NB4 (cell line): ENCODE results near the gene FAM120A.

Experiments
- DNase-seq: peaks from one replicate; pipeline ENCODE4 v3.0.0; 2010; ENCODE audit warnings: low read depth
- H3K4me3 ChIP-seq: one replicate; pipeline ENCODE4 v1.5.1; 2011; ENCODE audit warnings: mild to moderate bottlenecking, low read depth, low read length, moderate library complexity
- CTCF ChIP-seq: IDR thresholded peaks from one replicate; pipeline ENCODE4 v1.5.1; 2012; ENCODE audit warnings: low read depth, low read length
- MAX ChIP-seq: IDR thresholded peaks from 2 replicates; pipeline ENCODE4 v1.6.1; 2011; ENCODE audit warnings: low read depth, low read length
- MYC ChIP-seq: IDR thresholded peaks from 2 replicates; pipeline ENCODE4 v1.6.1; 2011; ENCODE audit warnings: low read depth, low read length
- POLR2A ChIP-seq: IDR thresholded peaks from 2 replicates; pipeline ENCODE4 v1.6.1; 2011; ENCODE audit warnings: mild to moderate bottlenecking; ENCODE audit not compliant: insufficient read length; ENCODE audit errors: extremely low read depth

FAM120A gene

GRCh38 chr9:93496285-93496684 lies 44.8 kb downstream of the FAM120A start:
- no peak for DNase-seq
- TF ChIP-seq CTCF, result no peak
- TF ChIP-seq POLR2A, result no peak
- no peak for TF ChIP-seq MAX
- TF ChIP-seq MYC, result no peak
- H3K4me3 ChIP-seq, result no peak overlapping the region

- no peak overlapping the region for H3K4me3 ChIP-seq
Measured at GRCh38 chr9:93500571-93501298, 49.2 kb downstream of the FAM120A start.

GRCh38 chr9:93501406-93501805 lies 49.9 kb downstream of the FAM120A start:
- no peak overlapping the region for H3K4me3 ChIP-seq
- no peak for DNase-seq
- TF ChIP-seq POLR2A (no peak), CTCF (no peak), MYC (no peak), MAX (no peak)

More at GRCh38 chr9:93500571-93501298, 49.2 kb downstream of the FAM120A start:
- DNase-seq, result no peak
- TF ChIP-seq MYC (no peak), MAX (no peak), CTCF (no peak), POLR2A (no peak)

GRCh38 chr9:93503381-93503780 lies 51.9 kb downstream of the FAM120A start:
- H3K4me3 ChIP-seq, result no peak overlapping the region

GRCh38 chr9:93505541-93506132 lies 54.2 kb downstream of the FAM120A start:
- TF ChIP-seq MAX (no peak), CTCF (no peak)
- no peak overlapping the region for H3K4me3 ChIP-seq

More at GRCh38 chr9:93503381-93503780, 51.9 kb downstream of the FAM120A start:
- TF ChIP-seq MAX, result no peak
- no peak for TF ChIP-seq MYC
- TF ChIP-seq POLR2A, result no peak
- TF ChIP-seq CTCF, result no peak
- DNase-seq, result no peak

GRCh38 chr9:93507768-93508167 lies 56.3 kb downstream of the FAM120A start:
- TF ChIP-seq CTCF (no peak), MYC (no peak), POLR2A (no peak), MAX (no peak)
- H3K4me3 ChIP-seq, result no peak overlapping the region
- DNase-seq, result no peak

More at GRCh38 chr9:93505541-93506132, 54.2 kb downstream of the FAM120A start:
- DNase-seq, result peak; percentile 55
